SK-N-SH (cell line): ENCODE results near the gene VPS11. TPM values are rescaled to one million over a fixed set of nuclear protein-coding genes. Genes with fewer than 3 reads are reported as not detected.
A peak's percentile ranks its signal among the peaks of the same experiment; 100 is the strongest.

Source experiments
- CHD2 ChIP-seq: fragments of 150-350 bp; IDR thresholded peaks from 2 replicates; pipeline ENCODE4 v1.6.1; 2018; ENCODE audit warnings: low read length; ENCODE audit not compliant: partially characterized antibody
- EZH2phosphoT487 ChIP-seq: fragments of 200-600 bp; sonication (generic); IDR thresholded peaks from 2 replicates; pipeline ENCODE4 v1.6.1; 2017; ENCODE audit warnings: low read depth, mixed run types, mild to moderate bottlenecking, antibody characterized with exemption, moderate library complexity, borderline replicate concordance
- FOSL2 ChIP-seq: IDR thresholded peaks from 2 replicates; pipeline ENCODE4 v1.4.0; 2012; ENCODE audit warnings: low read depth, mild to moderate bottlenecking, moderate library complexity, borderline replicate concordance
- GATA2 ChIP-seq: sonication (generic); formaldehyde crosslinking; IDR thresholded peaks from 2 replicates; pipeline ENCODE4 v1.5.0; 2020; ENCODE audit warnings: mild to moderate bottlenecking, missing genetic modification reagents
- JUND ChIP-seq: IDR thresholded peaks from 2 replicates; pipeline ENCODE4 v1.4.0; 2012
- NFIC ChIP-seq: IDR thresholded peaks from 2 replicates; pipeline ENCODE4 v1.4.0; 2012; ENCODE audit warnings: borderline replicate concordance
- NRF1 ChIP-seq: IDR thresholded peaks from 2 replicates; pipeline ENCODE4 v1.6.1; 2012; ENCODE audit warnings: low read depth, mild to moderate bottlenecking, low read length
- PBX3 ChIP-seq: IDR thresholded peaks from 2 replicates; pipeline ENCODE4; 2012
- RAD21 ChIP-seq: IDR thresholded peaks from 2 replicates; pipeline ENCODE4 v1.6.1; 2012; ENCODE audit warnings: mild to moderate bottlenecking, low read length
- REST ChIP-seq: IDR thresholded peaks from 2 replicates; pipeline ENCODE4 v1.6.1; 2012; ENCODE audit warnings: mild to moderate bottlenecking, low read depth, low read length, moderate library complexity
- RXRA ChIP-seq: IDR thresholded peaks from 2 replicates; pipeline ENCODE4 v1.4.0; 2012; ENCODE audit warnings: low read depth, mild to moderate bottlenecking, borderline replicate concordance
- SIN3A ChIP-seq: IDR thresholded peaks from 2 replicates; pipeline ENCODE4 v1.6.1; 2012; ENCODE audit warnings: low read depth, mild to moderate bottlenecking, low read length, moderate library complexity, borderline replicate concordance
- SMC3 ChIP-seq: IDR thresholded peaks from 2 replicates; pipeline ENCODE4 v1.6.1; 2012; ENCODE audit warnings: low read depth, low read length, improper control_type of control experiment
- TAF1 ChIP-seq: IDR thresholded peaks from 2 replicates; pipeline ENCODE4 v1.6.1; 2012; ENCODE audit warnings: low read depth, mild to moderate bottlenecking, low read length, moderate library complexity, borderline replicate concordance
- TCF12 ChIP-seq: IDR thresholded peaks from 2 replicates; pipeline ENCODE4 v1.4.0; 2012
- TEAD4 ChIP-seq: IDR thresholded peaks from 2 replicates; pipeline ENCODE4 v1.4.0; 2012; ENCODE audit warnings: mild to moderate bottlenecking, borderline replicate concordance; ENCODE audit not compliant: insufficient read depth
- YY1 ChIP-seq: IDR thresholded peaks from 2 replicates; pipeline ENCODE4 v1.4.0; 2012; ENCODE audit warnings: low read depth, mild to moderate bottlenecking
- polyA plus RNA-seq, 3 experiments: library from polyadenylated mRNA; depleted of rRNA; stranded (reverse); fragments of >200 nt; gene quantifications; 2 replicates each; pipeline ENCODE4 v1.2.3, GENCODE V29; 2012
- TF ChIP-seq, protein P1 (sequence below): IDR thresholded peaks from 2 replicates; pipeline ENCODE4 v1.4.0; 2012; ENCODE audit warnings: low read depth
- TF ChIP-seq, protein P2 (sequence below): IDR thresholded peaks from 2 replicates; pipeline ENCODE4 v1.4.0; 2012; ENCODE audit warnings: low read depth, borderline replicate concordance

The VPS11 gene
- polyA plus RNA-seq, 1 of the 3 experiments (the other 2 are of a cell fraction): 14.8 TPM

- peak; percentile 23 for TF ChIP-seq CHD2
- peak; percentile 77 for TF ChIP-seq TAF1
- TF ChIP-seq NFIC: no peak; the same call in 1 of the 2 replicates
- no peak for TF ChIP-seq TEAD4
- 0 out of 2 replicates have a peak, but pooled peaks have one; percentile 16 for TF ChIP-seq YY1
- no peak for TF ChIP-seq FOSL2
- no peak for TF ChIP-seq JUND
- no peak for TF ChIP-seq EZH2phosphoT487
- TF ChIP-seq NRF1: peak; percentile 55; the same call in 1 of the 2 replicates
- TF ChIP-seq TCF12: no peak
- TF ChIP-seq SIN3A: peak; percentile 71; the same call in 1 of the 2 replicates
- no peak for TF ChIP-seq RXRA
- 0 out of 2 replicates have a peak, but pooled peaks have one; percentile 1 for TF ChIP-seq GATA2 (CRISPR knock-in tag)
- TF ChIP-seq, protein P1, sequence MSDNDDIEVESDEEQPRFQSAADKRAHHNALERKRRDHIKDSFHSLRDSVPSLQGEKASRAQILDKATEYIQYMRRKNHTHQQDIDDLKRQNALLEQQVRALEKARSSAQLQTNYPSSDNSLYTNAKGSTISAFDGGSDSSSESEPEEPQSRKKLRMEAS: peak; percentile 73
- TF ChIP-seq, protein P2, sequence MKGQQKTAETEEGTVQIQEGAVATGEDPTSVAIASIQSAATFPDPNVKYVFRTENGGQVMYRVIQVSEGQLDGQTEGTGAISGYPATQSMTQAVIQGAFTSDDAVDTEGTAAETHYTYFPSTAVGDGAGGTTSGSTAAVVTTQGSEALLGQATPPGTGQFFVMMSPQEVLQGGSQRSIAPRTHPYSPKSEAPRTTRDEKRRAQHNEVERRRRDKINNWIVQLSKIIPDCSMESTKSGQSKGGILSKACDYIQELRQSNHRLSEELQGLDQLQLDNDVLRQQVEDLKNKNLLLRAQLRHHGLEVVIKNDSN: no peak
- no peak for TF ChIP-seq SMC3
- no peak for TF ChIP-seq PBX3
- TF ChIP-seq RAD21: no peak
- TF ChIP-seq REST: no peak
- TF ChIP-seq, all 33 proteins: peak for 10
Measured at GRCh38 chr11:119106564-119107537, 39.2 kb downstream of the VPS11 start, which contains the start of gene C2CD2L (continued).
